Stimulated activated CD4-positive, alpha-beta T cell treated with anti-CD3 and anti-CD28 coated beads, Interleukin-1b, Interleukin-23, amount 100 ng/mL, for 4 hours (primary cell): ENCODE measurements around the gene BCL2L12.
A peak's percentile ranks its signal among the peaks of the same experiment; 100 is the strongest.

Source experiments
- DNase-seq, 2 donors: peaks; one replicate each; pipeline ENCODE4 v3.0.0-alpha.2; 2020; ENCODE audit warnings: low read depth in 2 of 2

Gene BCL2L12

DNA sequence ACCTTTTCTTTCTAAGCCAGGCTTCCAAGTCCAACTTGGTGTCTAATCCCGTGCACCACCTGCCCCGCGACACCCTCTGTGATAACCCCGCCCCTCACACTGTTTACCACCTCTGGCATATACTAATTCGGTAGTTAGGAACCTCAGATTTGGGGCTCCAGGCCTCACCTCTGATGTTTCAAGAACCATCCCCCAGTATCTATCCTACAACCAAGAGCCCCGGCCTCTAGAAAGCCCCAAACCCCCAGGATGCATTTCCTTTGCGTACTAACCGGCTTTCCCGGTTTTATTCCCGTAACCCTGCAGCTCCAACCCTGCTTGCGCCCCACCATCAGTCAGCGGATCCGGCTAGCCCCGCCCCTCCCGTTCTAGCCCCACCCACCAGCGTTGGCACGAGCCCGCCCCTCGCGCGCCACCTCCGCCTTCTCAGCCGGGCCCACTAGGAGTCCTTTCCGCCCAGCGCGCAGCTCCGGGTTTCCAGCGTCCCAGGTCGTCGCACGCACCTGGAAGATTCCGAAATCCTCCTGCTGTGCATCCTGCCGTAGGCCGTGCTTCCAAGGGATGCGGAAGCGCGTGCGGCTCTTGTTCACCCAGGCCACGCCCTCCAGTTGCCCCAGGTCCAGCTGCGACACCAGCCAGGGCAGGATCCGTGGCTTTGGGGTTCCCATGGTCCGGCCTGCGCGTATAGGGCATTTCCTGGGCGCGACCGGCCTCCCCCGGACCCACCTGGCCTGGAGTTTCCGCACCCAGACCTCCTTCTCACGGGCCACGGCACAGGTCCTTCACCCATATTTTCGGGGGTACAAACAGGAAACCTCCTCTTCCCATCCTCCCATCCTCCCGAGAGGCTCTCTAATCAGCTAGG, 1.3 kb upstream of the BCL2L12 start:
- DNase-seq = peak; percentile 92 to 95

DNA sequence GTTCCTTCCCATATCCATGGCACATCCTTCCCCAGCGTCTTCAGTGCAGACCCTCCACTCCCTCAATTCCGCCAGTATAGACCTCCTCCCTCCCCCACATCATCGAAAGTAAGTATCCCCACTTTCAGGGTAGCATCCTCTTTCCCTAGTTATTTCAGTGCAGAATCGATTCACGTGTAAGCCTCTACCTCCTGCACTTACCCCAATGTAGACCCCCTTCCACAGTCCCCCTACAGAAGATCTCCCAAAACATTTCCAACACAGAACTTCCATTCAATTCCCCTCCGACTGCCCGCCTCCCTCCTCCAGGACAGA, 740 bp upstream of the BCL2L12 start:
- no peak for DNase-seq

DNA sequence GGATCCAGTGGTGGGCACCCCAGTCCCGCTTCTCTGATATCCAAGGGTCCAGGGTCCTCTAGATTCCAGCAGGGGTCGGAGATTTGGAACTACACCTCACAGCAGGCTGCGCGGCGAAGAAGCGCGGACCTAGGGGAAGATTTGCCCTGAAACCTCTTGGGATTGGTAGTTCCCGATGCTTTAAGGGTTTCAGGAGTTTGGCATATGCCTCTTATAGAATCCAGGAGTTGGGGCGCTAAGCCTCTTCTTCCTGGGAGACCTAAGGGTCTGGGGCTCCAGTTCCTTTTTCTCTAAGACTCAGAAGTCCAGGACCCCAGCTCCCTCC, 349 bp downstream of the BCL2L12 start:
- DNase-seq = no peak

DNA sequence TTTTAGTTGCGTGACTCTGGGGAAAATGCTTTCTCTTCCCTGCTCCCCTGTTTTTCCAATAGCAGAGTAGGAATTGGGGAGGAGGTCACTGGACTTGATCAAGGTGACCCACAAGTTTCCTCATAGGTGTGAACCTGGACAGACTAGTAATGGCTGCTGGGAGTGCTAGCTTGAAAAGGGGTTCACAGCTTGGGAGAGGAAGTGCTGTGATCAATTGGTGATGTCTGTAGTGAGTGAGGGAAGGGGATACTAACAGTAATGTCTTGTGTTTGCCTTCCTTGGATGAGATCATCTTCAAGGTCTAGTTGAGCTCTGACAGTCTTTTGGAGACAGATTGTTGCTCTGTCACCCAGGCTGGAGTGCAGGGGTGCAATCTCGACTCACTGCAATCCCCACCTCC, 1.7 kb downstream of the BCL2L12 start:
- no peak for DNase-seq

DNA sequence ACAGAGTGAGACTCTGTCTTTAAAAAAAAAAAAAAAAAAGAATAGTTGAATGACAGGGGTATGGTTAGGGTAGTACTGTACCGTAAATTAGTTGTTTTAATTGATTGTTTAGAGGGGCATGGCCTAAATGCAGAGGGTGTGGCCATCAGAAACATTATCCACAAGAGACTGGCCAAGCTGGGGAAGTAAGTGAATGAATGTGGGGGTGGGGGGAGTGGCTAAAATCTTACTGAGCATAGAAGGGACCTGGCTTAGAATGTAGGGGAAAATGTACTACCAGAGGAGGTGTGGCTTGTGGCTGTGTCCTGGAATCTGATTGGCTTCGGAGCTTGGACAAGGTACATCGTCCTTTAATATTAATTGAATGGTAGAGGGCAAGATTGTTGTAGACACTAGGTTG, 3.8 kb downstream of the BCL2L12 start:
- no peak for DNase-seq

DNA sequence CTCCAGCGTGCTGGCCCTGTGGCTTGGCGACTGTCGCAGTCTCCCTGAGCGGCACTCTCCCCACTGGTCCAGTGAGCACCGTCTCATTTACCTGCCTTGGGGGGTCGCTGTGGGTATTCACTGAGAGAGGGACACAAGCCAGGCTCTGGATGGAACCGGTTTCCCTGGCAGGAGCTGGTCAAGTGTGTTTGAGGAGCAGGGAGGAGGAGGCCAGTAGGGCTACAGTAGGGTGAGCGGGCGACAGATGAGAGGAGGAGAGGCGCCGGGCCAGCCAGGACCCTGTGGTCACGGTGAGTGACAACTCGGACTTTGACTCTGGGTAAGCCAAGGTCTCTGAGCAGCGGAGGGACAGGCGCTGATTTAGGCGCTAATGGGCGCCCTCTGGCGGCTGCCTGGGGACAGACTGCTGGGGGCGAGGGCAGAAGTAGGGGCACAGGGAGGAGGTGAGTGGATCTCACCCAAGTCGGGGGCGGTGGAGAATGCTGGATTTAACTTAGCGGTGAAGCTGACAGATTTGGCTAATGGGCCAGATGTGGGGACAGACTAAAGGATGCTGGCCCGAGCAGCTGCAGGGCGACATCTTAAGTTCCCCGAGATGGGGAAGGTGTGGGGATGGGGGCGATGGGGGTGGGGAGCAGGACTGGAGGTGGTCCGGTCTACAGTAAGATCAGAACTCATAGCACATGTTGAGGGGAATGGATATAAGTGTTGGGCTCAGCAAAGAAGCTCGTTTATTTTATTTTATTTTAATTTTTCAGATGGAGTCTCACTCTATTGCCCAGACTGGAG, 6.6 kb downstream of the BCL2L12 start:
- DNase-seq = peak; percentile 72

DNA sequence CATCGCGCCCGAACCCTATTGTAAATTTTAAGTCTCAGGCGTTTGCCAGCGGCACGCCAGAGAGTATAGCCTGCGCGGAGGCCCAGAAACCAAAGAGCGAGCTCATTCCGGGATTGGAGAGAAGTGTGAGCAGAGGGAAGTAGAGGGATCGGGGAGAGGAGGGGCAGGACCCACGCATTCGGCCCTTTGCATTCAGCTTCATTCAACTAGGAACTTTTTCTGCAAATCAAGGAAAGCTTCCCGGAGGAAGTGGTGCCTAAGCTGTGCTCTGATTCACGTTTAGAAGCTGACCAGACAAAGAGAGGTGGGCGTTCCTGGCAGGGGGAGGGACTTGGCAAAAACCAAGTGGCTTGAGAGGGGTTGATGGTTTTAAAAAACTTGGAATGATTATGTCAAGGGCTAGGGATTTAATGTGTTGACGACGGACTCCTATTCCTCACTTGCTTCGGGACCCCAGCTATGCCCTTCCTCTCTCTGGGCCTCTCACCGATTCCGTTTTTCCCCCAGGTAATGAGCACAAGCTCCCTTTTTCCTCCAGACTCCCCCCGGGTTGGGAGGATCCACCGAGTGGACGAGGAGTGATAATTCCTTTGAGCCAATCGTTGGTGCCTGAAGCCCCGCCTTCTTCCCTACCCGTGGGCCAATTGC, 10.5 kb downstream of the BCL2L12 start:
- DNase-seq = peak in 1 of 2 donors; percentile 46

DNA sequence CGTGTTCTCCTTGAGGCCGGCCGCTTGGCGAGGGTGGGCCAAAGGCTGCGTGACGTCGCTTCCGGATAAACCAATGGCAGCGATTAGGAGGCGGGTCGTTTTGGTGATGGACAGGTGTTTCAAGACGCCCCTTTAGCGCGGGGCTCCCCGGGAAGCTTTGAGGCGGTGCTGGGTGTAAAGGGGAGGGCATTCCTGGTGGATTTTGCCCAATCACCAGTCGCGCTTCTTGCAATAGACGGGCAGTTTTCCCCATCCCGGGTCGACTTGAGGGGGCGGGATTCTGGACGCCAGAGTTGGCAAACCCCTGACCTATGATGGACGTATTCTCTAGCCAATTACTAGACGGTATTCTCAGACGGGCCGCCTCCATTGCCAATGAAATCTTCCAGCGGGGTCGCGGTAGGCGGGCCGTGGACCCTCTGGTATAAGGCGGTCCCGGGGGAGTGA, 11.1 kb downstream of the BCL2L12 start:
- peak; percentile 93 to 96 for DNase-seq

DNA sequence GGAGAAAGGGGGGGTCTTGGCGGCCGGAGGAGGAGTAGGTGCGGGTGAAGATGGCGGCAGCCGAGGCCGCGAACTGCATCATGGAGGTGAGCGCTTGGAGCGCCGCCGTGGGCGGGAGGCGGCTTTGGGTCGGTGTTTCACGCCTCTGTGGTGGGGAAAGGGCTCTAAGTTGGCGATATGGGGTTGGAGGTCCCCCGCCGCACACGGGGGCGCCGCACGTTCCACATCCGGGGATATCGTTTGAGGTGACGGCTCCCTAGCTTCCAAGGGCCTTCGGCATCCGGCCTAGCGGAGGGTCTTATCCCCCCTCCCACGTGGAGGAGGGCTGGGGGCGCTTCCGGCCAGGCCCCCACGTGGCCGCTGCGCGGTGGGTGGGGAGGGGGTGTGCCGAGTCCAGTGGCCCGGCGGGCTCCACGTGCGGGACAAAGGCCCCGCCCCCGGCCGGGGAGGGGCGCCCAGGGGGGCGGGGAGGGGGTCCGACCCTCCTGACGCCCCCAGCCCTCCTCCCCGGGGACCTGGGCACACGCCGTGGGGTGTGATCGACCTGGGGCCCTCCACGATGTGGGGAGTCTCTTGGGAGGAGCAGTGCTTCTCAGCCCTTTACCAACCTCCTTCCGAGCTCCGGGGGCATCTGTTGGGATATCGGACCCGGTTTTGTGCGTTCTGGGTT, 11.6 kb downstream of the BCL2L12 start, which contains the start of gene PRMT1:
Gene PRMT1 (plus strand): TSS at position 41 of the 670 bp plus-strand sequence. CDS start 10 bp downstream, at position 51.
- peak in 1 of 2 donors; percentile 51 for DNase-seq

DNA sequence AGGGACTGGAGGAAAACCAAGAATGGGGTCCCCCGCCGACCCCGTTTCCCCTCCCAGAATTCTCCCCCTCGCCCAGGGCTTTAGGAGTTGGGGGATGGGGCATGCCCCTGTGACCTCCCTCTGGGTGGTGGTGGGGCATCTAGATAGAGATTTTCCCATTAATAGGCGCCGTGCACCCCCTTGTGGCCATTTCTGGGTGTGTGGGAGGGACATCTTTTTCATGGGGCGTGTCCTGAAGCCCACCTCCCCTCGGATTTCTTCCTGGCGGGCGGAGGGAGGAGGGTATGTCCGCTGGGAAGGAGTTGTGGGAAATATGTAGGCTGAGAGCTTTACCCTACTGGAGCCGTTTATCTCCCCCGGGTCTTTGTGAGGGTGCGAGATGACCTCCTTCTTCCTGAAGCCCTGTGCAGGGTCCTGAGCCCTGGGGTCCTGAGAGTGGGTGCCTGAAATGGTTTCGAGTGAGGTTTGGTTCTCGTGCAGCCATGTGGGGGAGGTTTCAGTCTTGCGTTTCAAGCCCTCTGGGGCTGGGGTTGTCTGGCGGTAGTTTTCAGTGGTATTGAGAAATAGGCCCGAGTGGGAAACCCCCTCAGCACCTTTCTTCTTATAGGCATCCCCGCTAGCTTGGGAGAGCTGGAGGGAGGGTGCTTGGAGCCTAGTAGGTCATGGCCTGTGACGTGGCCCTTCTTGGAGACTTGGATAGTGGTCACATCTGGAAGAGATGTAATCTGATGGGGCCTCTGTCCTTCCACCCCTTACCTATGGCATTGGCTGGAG, 12.4 kb downstream of the BCL2L12 start:
- peak; percentile 69 to 73 for DNase-seq

DNA sequence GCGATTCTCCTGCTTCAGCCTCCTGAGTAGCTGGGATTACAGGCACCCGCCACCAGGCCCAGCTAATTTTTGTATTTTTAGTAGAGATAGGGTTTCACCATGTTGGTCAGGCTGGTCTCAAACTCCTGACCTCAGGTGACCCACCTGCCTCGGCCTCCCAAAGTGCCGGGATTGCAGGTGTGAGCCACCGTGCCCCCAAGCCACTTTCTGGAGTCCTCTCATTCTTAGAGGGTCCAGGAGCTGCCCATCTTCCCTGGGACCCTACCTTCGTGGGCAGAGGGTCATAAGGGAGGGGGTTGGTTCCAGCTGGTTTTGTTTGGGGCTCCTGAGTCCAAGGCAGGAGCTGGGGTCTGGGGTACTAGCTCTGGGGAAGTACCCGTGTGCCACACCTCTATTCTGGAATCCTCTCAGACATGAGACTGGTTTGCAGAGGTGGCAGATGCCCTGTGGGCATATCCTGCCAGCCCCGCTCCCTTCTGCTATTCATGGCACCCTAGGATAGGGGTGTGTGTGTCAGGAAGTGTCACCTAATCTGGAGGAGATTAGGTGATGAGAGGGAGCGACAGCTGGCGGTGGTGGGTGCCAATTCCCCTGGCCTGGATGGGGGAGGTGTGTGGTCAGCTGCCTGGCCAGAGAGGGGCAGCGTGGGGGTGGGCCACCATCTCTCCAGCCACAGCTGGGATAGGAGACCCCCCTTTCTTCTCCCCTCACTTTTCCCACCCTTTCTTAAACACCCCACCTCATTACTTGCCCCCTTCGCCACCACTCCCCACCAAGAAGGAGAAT, 13.4 kb downstream of the BCL2L12 start:
- DNase-seq = no peak

DNA sequence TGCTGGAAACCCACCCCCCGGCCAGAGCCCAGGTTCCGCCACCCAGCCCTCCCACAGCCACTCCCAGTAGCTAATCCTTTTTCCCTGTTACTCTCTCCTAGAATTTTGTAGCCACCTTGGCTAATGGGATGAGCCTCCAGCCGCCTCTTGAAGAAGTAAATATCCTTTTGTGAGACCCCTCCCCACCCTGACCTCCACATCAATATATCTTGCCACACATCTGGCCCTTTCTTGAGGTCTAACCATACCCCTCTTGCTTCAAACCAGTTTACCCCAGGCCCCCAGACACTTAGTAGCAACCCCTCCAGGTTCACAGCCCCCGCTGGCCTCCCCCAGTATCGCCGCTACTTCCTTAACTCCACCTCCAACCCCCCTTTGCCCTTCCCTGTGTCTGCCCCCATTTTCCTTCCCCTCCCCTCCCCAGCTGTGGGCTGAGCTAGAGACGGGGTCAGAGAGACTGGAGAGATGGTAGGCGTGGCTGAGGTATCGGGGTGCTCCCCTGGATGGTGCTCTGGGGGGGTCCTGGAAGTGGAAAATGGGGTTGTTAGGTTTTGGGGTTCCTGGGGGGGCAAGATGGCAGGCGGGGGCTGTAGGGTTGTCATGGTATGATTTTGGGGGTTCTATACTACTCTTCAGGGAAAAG, 14.2 kb downstream of the BCL2L12 start:
- DNase-seq = no peak

DNA sequence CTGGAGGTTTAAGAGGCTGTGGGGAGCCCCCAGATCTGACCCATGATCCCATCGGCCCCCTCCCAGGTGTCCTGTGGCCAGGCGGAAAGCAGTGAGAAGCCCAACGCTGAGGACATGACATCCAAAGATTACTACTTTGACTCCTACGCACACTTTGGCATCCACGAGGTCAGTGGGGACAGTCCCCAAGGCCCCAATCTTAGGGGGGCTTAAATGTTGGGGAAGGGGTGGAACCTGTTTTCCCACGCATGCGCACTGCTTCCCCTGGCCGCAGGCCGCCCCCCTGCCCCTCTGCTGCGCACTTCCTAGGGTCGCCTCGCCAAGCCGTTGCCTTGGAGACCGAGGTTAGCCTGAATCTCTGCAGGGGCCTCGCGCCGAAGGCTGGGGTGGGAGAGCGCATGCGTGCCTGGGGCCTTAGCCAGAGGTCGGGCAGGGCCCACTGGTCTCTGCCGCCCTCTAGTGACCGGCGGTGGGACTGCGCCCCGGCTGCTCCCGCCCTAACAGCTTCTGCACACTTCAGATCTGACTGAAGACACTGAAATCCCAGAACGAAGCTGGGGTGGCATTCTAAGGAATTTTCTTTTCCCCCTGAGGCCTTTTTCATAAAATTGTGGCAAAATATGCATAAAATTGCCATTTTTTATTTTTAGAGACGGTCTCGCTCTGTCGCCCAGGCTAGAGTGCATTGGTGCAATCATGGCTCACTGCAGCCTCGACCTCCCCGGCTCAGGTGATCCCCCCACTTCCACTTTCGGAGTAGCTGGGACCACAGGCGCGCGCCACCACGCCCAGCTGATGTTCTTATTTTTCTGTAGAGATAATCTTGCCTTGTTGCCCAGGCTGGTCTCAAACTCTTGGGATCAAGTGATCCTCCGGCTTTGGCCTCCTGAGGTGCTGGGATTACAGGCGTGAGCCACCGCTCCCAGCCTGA, 15.0 kb downstream of the BCL2L12 start:
- peak; percentile 95 to 97 for DNase-seq

DNA sequence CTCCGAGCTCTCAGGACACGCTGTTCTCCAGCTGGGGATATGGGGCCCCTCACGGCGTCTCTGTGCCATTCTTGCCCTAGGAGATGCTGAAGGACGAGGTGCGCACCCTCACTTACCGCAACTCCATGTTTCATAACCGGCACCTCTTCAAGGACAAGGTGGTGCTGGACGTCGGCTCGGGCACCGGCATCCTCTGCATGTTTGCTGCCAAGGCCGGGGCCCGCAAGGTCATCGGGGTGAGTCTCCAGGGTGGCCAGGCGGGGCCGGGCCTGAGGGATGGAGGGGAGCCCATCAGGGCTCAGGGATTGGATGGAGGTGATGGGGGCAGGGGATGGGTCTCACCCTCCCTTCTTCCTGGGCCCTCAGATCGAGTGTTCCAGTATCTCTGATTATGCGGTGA, 16.1 kb downstream of the BCL2L12 start:
- DNase-seq = no peak

DNA sequence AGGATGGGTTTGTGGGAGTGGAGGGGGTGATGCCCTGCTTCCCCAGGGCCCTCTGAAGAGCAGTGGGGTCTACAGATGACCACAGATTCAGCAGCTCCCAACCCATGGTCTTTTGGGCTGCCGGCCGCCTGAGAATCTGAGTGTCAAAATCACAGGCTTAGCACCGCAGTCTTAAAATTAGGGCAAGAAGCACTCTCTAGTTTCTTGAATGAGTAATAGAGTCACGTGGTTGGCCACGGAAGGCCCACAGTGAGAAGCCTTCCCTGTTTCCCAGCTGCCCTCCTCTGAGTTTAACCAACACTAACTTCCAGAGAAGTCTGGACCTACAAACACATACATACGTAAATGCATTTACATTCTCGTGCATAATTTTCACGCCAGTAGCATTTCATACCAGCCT, 16.5 kb downstream of the BCL2L12 start:
- DNase-seq = no peak

DNA sequence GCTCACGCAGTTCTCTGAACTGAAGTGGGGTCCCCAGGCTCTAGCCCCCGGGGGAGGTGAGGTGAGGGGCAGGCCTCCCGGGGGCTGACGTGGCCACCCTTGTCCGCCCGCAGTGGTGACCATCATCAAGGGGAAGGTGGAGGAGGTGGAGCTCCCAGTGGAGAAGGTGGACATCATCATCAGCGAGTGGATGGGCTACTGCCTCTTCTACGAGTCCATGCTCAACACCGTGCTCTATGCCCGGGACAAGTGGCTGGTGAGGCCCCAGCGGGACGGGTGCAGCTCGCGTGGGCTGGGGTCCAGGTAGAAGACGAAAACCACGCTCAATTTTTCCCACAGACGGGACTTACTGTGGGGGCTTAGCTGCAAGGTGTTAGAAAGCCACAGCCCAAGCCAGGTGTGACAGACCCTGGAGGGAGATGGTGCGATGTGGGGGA, 18.1 kb downstream of the BCL2L12 start:
- DNase-seq = no peak

DNA sequence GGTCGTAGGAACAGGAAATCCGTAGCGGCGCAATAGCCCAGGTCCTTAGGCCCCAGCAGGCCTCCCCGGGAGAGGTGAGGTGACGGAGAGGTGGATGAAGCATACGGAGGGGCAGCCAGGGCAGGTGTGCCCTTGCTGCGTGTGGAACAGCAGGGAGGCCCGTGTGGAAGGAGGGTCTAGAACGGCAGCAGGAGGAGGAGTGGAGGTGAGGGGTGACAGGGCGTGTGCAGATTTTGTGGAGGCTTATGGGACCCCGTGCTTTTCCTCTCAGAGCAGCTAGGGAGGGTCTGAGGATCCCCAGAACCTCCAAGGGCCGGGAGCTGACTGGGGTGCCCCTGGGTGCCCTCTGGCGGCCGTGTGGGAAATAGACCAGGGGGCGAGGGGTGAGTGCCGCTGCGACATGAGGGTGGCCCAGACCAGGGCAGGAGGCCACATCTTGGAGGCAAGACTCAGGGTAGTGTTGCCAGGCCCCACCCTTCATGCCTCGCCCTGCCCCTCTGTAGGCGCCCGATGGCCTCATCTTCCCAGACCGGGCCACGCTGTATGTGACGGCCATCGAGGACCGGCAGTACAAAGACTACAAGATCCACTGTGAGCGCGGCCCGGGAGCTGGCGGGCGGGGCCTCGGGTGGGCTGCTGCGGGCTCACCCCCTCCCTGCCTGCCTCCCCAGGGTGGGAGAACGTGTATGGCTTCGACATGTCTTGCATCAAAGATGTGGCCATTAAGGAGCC, 18.7 kb downstream of the BCL2L12 start:
- no peak for DNase-seq

DNA sequence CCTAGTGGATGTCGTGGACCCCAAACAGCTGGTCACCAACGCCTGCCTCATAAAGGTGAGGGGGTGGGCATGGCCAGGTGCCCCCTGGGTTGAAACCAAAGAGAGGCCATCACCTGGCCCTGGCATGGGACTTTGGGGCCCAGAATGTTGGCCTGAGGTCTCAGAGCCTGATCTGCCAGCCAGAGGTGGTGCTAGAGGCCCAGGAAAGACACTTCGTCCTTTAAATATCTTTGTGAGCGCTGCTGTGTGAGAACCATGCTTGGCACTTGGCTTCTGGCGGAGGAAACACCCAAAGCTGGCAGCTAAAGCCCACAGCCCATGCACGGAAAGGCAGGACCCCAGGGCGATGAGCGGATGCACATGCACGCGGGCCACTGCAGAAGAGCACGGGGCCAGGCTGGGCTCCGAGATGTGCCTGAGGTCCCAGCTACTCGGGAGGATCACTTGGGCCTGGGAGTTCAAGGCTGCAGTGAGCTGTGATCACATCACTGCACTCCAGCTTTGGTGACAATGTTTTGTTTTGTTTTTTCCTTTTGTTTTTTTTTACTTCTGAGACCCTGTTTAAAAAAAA, 19.3 kb downstream of the BCL2L12 start:
- DNase-seq = no peak
